Naive thymus-derived CD4-positive, alpha-beta T cell (primary cell): Measurements from ENCODE around the gene NLRP14. TPM values are rescaled to one million over a fixed set of nuclear protein-coding genes. Genes with fewer than 3 reads are reported as not detected.

Source experiments
- ATAC-seq: fragments of 150-1000 bp; cut with Tn5 transposase; 2 replicates; pipeline ENCODE4 v1.10.0; 2021; ENCODE audit warnings: mild to moderate bottlenecking, moderate library complexity
- CTCF ChIA-PET: fragments of 350-600 bp; sonication (Branson Sonifier 250); formaldehyde crosslinking; loops from one replicate; lab custom pipeline; 2021; ENCODE audit warnings: antibody characterized with exemption; lab: Charles Lee
- POLR2A ChIA-PET: fragments of 350-600 bp; sonication (Branson Sonifier 250); formaldehyde crosslinking; loops from one replicate; lab custom pipeline; 2021; ENCODE audit warnings: antibody characterized with exemption, inconsistent platforms; lab: Charles Lee
- DNase-seq, 9 donors: peaks; one replicate each; pipeline versions ENCODE4 v3.0.0 to v3.0.0-alpha.2; 2020 to 2022; ENCODE audit warnings: mixed read lengths in 1 of 9
- H3K27ac ChIP-seq: one replicate; pipeline ENCODE4 v1.7.0; 2013; ENCODE audit warnings: mild to moderate bottlenecking, low read depth, low read length, moderate library complexity
- H3K27me3 ChIP-seq, 2 donors: one replicate each; pipeline ENCODE4 v1.7.0; 2013; ENCODE audit warnings: low read length in 2 of 2, mild to moderate bottlenecking in 2 of 2, moderate library complexity in 2 of 2; ENCODE audit not compliant: control insufficient read depth in 2 of 2, insufficient read depth in 2 of 2
- H3K36me3 ChIP-seq, 3 experiments: 1 replicate in 2 of 3; 2 replicates in 1 of 3; pipeline ENCODE4 v1.7.0; 2013; ENCODE audit warnings: low read length in 3 of 3, mild to moderate bottlenecking in 3 of 3, moderate library complexity in 1 of 3; ENCODE audit not compliant: insufficient read depth in 3 of 3, control insufficient read depth in 2 of 3
- H3K4me1 ChIP-seq, 2 donors: one replicate each; pipeline ENCODE4 v1.7.0; 2013; ENCODE audit warnings: low read length in 2 of 2, mild to moderate bottlenecking in 2 of 2, moderate library complexity in 1 of 2; ENCODE audit not compliant: control insufficient read depth in 2 of 2, insufficient read depth in 2 of 2
- H3K4me3 ChIP-seq: 2 replicates; pipeline ENCODE4 v1.7.0; 2013; ENCODE audit warnings: mild to moderate bottlenecking, low read length
- H3K9me3 ChIP-seq, 3 experiments: 1 replicate in 2 of 3; 2 replicates in 1 of 3; pipeline ENCODE4 v1.7.0; 2013; ENCODE audit warnings: low read length in 3 of 3; ENCODE audit not compliant: control insufficient read depth in 2 of 3
- H3K27ac Mint-ChIP-seq, 9 donors: one replicate each; pipeline ENCODE4 v1.8.0; 2020 to 2022; ENCODE audit warnings: mixed read lengths in 9 of 9, mild to moderate bottlenecking in 8 of 9, moderate library complexity in 5 of 9, inconsistent platforms in 2 of 9
- H3K27me3 Mint-ChIP-seq, 5 donors: one replicate each; pipeline ENCODE4 v1.8.0; 2021 to 2022; ENCODE audit warnings: mixed read lengths in 5 of 5, mild to moderate bottlenecking in 1 of 5
- H3K36me3 Mint-ChIP-seq, 5 donors: one replicate each; pipeline ENCODE4 v1.8.0; 2020 to 2022; ENCODE audit warnings: mixed read lengths in 5 of 5, mild to moderate bottlenecking in 3 of 5, inconsistent platforms in 1 of 5
- H3K4me1 Mint-ChIP-seq, 7 donors: one replicate each; pipeline ENCODE4 v1.8.0; 2020 to 2022; ENCODE audit warnings: mixed read lengths in 7 of 7, mild to moderate bottlenecking in 3 of 7, inconsistent platforms in 1 of 7
- H3K4me3 Mint-ChIP-seq, 10 donors: one replicate each; pipeline ENCODE4 v1.8.0; 2020 to 2022; ENCODE audit warnings: mild to moderate bottlenecking in 10 of 10, mixed read lengths in 10 of 10, moderate library complexity in 6 of 10, inconsistent platforms in 2 of 10
- H3K9me3 Mint-ChIP-seq, 11 donors: one replicate each; pipeline ENCODE4 v1.8.0; 2020 to 2022; ENCODE audit warnings: mixed read lengths in 11 of 11, mild to moderate bottlenecking in 4 of 11, inconsistent platforms in 1 of 11, moderate library complexity in 1 of 11
- intact Hi-C, 2 donors: fragments of 100-400 bp; cut with micrococcal nuclease; formaldehyde crosslinking; loops; one replicate each; pipeline ENCODE4 v1.15.1; 2023
- polyA plus RNA-seq, 2 donors: library from polyadenylated mRNA; unstranded; fragments of 300-500 nt; fragmentation: Illumina TruSeq; gene quantifications; one replicate each; pipeline ENCODE4 v1.2.3, GENCODE V29; 2021
- total RNA-seq, 6 experiments: library from RNA in 5 of 6; stranded (reverse) in 5 of 6; gene quantifications; 1 replicate in 5 of 6; 2 replicates in 1 of 6; pipeline ENCODE4 v1.2.3 and lab custom pipeline; 2021 to 2026

The NLRP14 gene
- total and polyA plus RNA-seq, 7 experiments from 2014 or later, result 0.17 TPM; not detected in 5

- Histone ChIP-seq H3K36me3 (no peaks in the 10 kb centered on the region), H3K4me1 (no peaks in the 10 kb centered on the region), H3K9me3 (no peaks in the 10 kb centered on the region), H3K4me3 (no peak overlapping the region), H3K27me3 (no peaks in the 10 kb centered on the region), H3K27ac (no peak overlapping the region)
- Mint-ChIP-seq H3K4me1 (no peaks in the 10 kb centered on the region), H3K9me3 (no peaks in the 10 kb centered on the region), H3K4me3 (no peak overlapping the region), H3K27me3 (peaks cover 18 to 40% (median 30%) of the 10 kb centered on the region in 5 donors), H3K36me3 (no peaks in the 10 kb centered on the region), H3K27ac (no peak overlapping the region)
- intact Hi-C loops, result loop anchor here (1.0 to 2.0 kb wide), 7 partner anchors 344 to 1000 kb away; partner anchors contain the start of genes EIF3F (in 2 of the 2) and PPFIBP2 (in 1 of the 2)
- POLR2A ChIA-PET, result no interaction called here
- CTCF ChIA-PET, result interaction anchor here (0.8 to 1.7 kb wide), 5 partner anchors 11 to 597 kb away, joined by 3 to 7 read pairs (median 5); no protein-coding TSS in a partner anchor
- ATAC-seq (peak; percentile 69), DNase-seq (peak in 7 of 9 donors; percentile 10 to 52 (median 39))
Measured at GRCh38 chr11:7098235-7098832, 78.1 kb downstream of the NLRP14 start.

GRCh38 chr11:7115780-7116179, 95.5 kb downstream of the NLRP14 start:
- Histone ChIP-seq H3K27ac (no peak overlapping the region), H3K4me1 (no peaks in the 10 kb centered on the region), H3K36me3 (no peaks in the 10 kb centered on the region), H3K4me3 (no peak overlapping the region), H3K9me3 (no peaks in the 10 kb centered on the region), H3K27me3 (no peaks in the 10 kb centered on the region)
- POLR2A ChIA-PET, result no interaction called here
- no peak for ATAC-seq
- no peak for DNase-seq
- Mint-ChIP-seq H3K27ac (no peak overlapping the region), H3K27me3 (peaks cover 7 to 35% (median 27%) of the 10 kb centered on the region in 5 donors), H3K4me3 (no peak overlapping the region), H3K36me3 (no peaks in the 10 kb centered on the region), H3K9me3 (no peaks in the 10 kb centered on the region), H3K4me1 (no peaks in the 10 kb centered on the region)
- CTCF ChIA-PET, result no interaction called here
- intact Hi-C loops, result no loop called here

GRCh38 chr11:7116370-7116769, 96.1 kb downstream of the NLRP14 start:
- DNase-seq (no peak), ATAC-seq (no peak)
- Mint-ChIP-seq H3K27me3 (peaks cover 10 to 35% (median 23%) of the 10 kb centered on the region in 5 donors), H3K36me3 (no peaks in the 10 kb centered on the region), H3K4me1 (peaks cover 0 to 2% (median 0%) of the 10 kb centered on the region in 7 donors), H3K4me3 (no peak overlapping the region), H3K9me3 (no peaks in the 10 kb centered on the region), H3K27ac (no peak overlapping the region)
- Histone ChIP-seq H3K9me3 (no peaks in the 10 kb centered on the region), H3K27me3 (no peaks in the 10 kb centered on the region), H3K4me3 (no peak overlapping the region), H3K27ac (no peak overlapping the region), H3K4me1 (no peaks in the 10 kb centered on the region), H3K36me3 (no peaks in the 10 kb centered on the region)
- POLR2A ChIA-PET, result no interaction called here
- intact Hi-C loops, result no loop called here
- CTCF ChIA-PET, result no interaction called here

Other genes starting within 250 kb of the NLRP14 start
- under 1 TPM in 1 of 5 experiments, not detected in 4; 0.15 TPM for gene OR2AG2, start 248.5 kb upstream of the NLRP14 start, total RNA-seq
- gene OR2AG2, start 248.5 kb upstream of the NLRP14 start, polyA plus RNA-seq, result not detected
- gene OR2AG1, start 237.5 kb upstream of the NLRP14 start, total RNA-seq, result not detected
- not detected for gene OR2AG1, start 237.5 kb upstream of the NLRP14 start, polyA plus RNA-seq
- under 1 TPM in 1 of 5 experiments, not detected in 4; 0.34 TPM for gene OR6A2, start 220.8 kb upstream of the NLRP14 start, total RNA-seq
- not detected for gene OR6A2, start 220.8 kb upstream of the NLRP14 start, polyA plus RNA-seq
- not detected for gene OR10A5, start 174.8 kb upstream of the NLRP14 start, total RNA-seq
- gene OR10A5, start 174.8 kb upstream of the NLRP14 start, polyA plus RNA-seq, result not detected
- under 1 TPM in 1 of 5 experiments, not detected in 4; 0.05 TPM for gene OR10A2, start 157.4 kb upstream of the NLRP14 start, total RNA-seq
- gene OR10A2, start 157.4 kb upstream of the NLRP14 start, polyA plus RNA-seq, result not detected
- not detected for gene OR10A4, start 143.9 kb upstream of the NLRP14 start, total RNA-seq
- gene OR10A4, start 143.9 kb upstream of the NLRP14 start, polyA plus RNA-seq, result not detected
- under 1 TPM in 1 of 5 experiments, not detected in 4; 0.27 TPM for gene OR2D2, start 128.0 kb upstream of the NLRP14 start, total RNA-seq
- gene OR2D2, start 128.0 kb upstream of the NLRP14 start, polyA plus RNA-seq, result not detected
- gene OR2D3, start 99.5 kb upstream of the NLRP14 start, total RNA-seq, result not detected
- not detected for gene OR2D3, start 99.5 kb upstream of the NLRP14 start, polyA plus RNA-seq
- 1 to 10 TPM in 1 of 5 experiments, under 1 TPM in 3, not detected in 1; 0.35 to 2.4 (median 0.55) TPM for gene ZNF215, start 94.1 kb upstream of the NLRP14 start, total RNA-seq
- gene ZNF215, start 94.1 kb upstream of the NLRP14 start, polyA plus RNA-seq, result under 1 TPM in 1 of 2 donors, not detected in 1; 0.43 TPM
- gene ZNF214, start 133 bp upstream of the NLRP14 start, total RNA-seq, result not detected
- not detected for gene ZNF214, start 133 bp upstream of the NLRP14 start, polyA plus RNA-seq
- not detected for gene RBMXL2, start 68.5 kb downstream of the NLRP14 start, total RNA-seq
- gene RBMXL2, start 68.5 kb downstream of the NLRP14 start, polyA plus RNA-seq, result not detected
- under 1 TPM in 1 of 5 experiments, not detected in 4; 0.10 TPM for gene SYT9, start 231.4 kb downstream of the NLRP14 start, total RNA-seq
- under 1 TPM in 1 of 2 donors, not detected in 1; 0.06 TPM for gene SYT9, start 231.4 kb downstream of the NLRP14 start, polyA plus RNA-seq